Head of caudate nucleus (tissue), 42 donors: ENCODE results near the gene PVR.
"Not testable (repeated sequence)": the region's sequence is repeated elsewhere in the genome, so short reads cannot be mapped to it uniquely, and the experiment has no call there.

ENCODE experiments used
- DNase-seq, 42 donors: peaks; one replicate each; pipeline versions ENCODE4 v3.0.0 to v3.0.0-alpha.2; 2020 to 2021; ENCODE audit warnings: mixed read lengths in 7 of 42
- intact Hi-C: fragments of 100-400 bp; cut with DNase I; formaldehyde crosslinking; loops from one replicate; pipeline ENCODE4 v1.15.0; 2022

Gene PVR

GRCh38 chr19:44709434-44710266 lies 65.9 kb downstream of the PVR start:
- intact Hi-C loops, DNase-seq: not testable (repeated sequence)

DNA sequence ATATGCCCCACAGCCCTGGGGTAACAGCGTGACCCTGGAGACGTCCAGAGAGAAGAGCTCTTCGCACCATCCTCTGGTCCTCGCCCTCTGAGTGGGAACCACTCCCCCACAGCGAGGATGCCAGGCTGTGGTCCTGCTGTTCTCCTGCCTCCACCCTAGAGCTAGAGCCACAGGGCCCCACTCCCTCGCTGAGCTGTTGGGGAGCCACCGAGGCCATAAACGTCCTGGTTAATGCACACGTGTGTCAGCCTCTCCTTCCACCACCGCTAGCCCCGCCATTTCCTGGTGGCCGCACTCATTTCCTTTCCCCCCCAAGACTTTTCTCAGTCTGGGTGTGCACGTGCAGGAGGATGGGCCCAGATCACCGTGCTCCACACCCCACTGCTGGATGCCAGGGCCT lies 66.8 kb downstream of the PVR start:
- DNase-seq: no peak
- intact Hi-C loops: no loop called here

DNA sequence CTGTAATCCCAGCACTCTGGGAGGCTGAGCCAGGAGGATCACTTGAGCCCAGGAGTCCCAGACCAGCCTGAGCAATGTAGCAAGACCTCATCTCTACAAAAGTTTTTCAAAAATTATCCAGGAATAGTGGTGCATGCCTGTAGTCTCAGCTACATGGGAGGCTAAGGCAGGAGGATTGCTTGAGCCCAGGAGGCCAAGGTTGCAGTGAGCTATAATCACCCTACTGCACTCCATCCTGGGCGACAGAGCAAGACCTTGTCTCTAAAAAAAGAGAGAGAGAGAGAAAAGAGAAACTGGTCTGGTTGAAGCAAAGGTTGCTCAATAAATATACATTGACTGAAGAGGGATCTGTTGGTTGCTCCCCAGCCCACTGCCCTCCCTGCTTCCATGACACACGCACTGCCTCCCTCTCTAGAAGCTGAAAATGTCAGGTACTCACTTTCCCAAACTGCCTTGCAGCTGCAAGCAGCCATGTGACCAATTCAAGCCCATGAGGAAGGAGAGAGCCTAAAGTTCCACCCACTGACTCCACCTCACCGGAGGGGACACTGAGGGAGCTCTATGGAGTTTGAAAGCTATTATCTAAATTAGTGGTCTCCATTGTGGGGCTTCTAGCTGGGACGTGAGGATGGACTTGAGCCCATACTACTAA lies 69.3 kb downstream of the PVR start:
- intact Hi-C loops: no loop called here
- DNase-seq: no peak
